IMR-90 (cell line): Measurements from ENCODE around the gene AFF2. TPM values are rescaled to one million over a fixed set of nuclear protein-coding genes. Genes with fewer than 3 reads are reported as not detected.

Source experiments
- ATAC-seq: fragments of 200-7000 bp; cut with Tn5 transposase; 2 replicates; pipeline ENCODE4 v1.9.1; 2020; ENCODE audit warnings: low read depth, mild to moderate bottlenecking, moderate library complexity
- BruUV-seq: library from RNA; stranded (reverse); fragments of 400-500 nt; replicated peaks from 2 replicates; lab custom pipeline; 2021; lab: Mats Ljungman, UMichigan
- CTCF ChIA-PET: fragments of 300-600 bp; formaldehyde crosslinking; extraction: SDS; loops from one replicate; lab custom pipeline; 2021; ENCODE audit warnings: antibody characterized with exemption; lab: Yijun Ruan, JAX
- POLR2A ChIA-PET: fragments of 300-600 bp; sonication (Branson Sonifier 250); formaldehyde crosslinking; loops from one replicate; lab custom pipeline; 2022; ENCODE audit warnings: antibody characterized with exemption; ENCODE audit not compliant: unreplicated experiment; lab: Charles Lee
- DNase-seq: peaks from one replicate; pipeline ENCODE4 v3.0.0; 2013
- H2AFZ ChIP-seq: replicated peaks from 2 replicates; pipeline ENCODE3; 2013; ENCODE audit warnings: low read length, mild to moderate bottlenecking; ENCODE audit not compliant: poor library complexity
- H2AK5ac ChIP-seq: 2 replicates; pipeline ENCODE4 v1.6.1; 2013; ENCODE audit warnings: low read depth, low read length, inconsistent platforms
- H2AK9ac ChIP-seq: replicated peaks from 2 replicates; pipeline ENCODE3; 2013; ENCODE audit warnings: mild to moderate bottlenecking, low read depth, low read length, moderate library complexity; ENCODE audit not compliant: poor library complexity
- H2BK120ac ChIP-seq: 2 replicates; pipeline ENCODE4 v1.6.1; 2013; ENCODE audit warnings: low read depth, low read length, inconsistent platforms
- H2BK15ac ChIP-seq: 3 replicates; pipeline ENCODE4 v1.6.1; 2013; ENCODE audit warnings: low read depth, low read length, inconsistent platforms
- H2BK20ac ChIP-seq: 2 replicates; pipeline ENCODE4 v1.6.1; 2013; ENCODE audit warnings: low read depth, mild to moderate bottlenecking, inconsistent platforms, low read length, moderate library complexity
- H2BK5ac ChIP-seq: 2 replicates; pipeline ENCODE4 v1.6.1; 2013; ENCODE audit warnings: mild to moderate bottlenecking, low read depth, low read length, inconsistent platforms; ENCODE audit not compliant: poor library complexity, severe bottlenecking
- H3K14ac ChIP-seq: replicated peaks from 2 replicates; pipeline ENCODE4 v1.6.1; 2013; ENCODE audit warnings: low read depth, low read length, inconsistent platforms
- H3K18ac ChIP-seq: 2 replicates; pipeline ENCODE4 v1.6.1; 2013; ENCODE audit warnings: low read depth, low read length, control low read depth
- H3K23ac ChIP-seq: 2 replicates; pipeline ENCODE4 v1.6.1; 2013; ENCODE audit warnings: low read depth, low read length, inconsistent platforms
- H3K27ac ChIP-seq: 2 replicates; pipeline ENCODE4 v1.5.1; 2013; ENCODE audit warnings: mild to moderate bottlenecking, control low read depth, low read length; ENCODE audit not compliant: insufficient read depth
- H3K27me3 ChIP-seq: 2 replicates; pipeline ENCODE4 v1.6.1; 2013; ENCODE audit warnings: low read length; ENCODE audit not compliant: control insufficient read depth, insufficient read depth
- H3K36me3 ChIP-seq: 2 replicates; pipeline ENCODE4 v1.6.1; 2013; ENCODE audit warnings: low read length, mixed read lengths; ENCODE audit not compliant: control insufficient read depth, insufficient read depth
- H3K4ac ChIP-seq: 2 replicates; pipeline ENCODE4 v1.6.1; 2013; ENCODE audit warnings: low read depth, low read length, inconsistent platforms
- H3K4me1 ChIP-seq: 2 replicates; pipeline ENCODE4 v1.6.1; 2013; ENCODE audit warnings: low read length, mixed read lengths; ENCODE audit not compliant: control insufficient read depth, insufficient read depth
- H3K4me2 ChIP-seq: 2 replicates; pipeline ENCODE4 v1.6.1; 2013; ENCODE audit warnings: low read depth, mild to moderate bottlenecking, control low read depth, low read length, moderate library complexity
- H3K4me3 ChIP-seq: 2 replicates; pipeline ENCODE4 v1.5.1; 2013; ENCODE audit warnings: low read depth, mild to moderate bottlenecking, control low read depth, low read length, moderate library complexity; ENCODE audit not compliant: insufficient read depth
- H3K56ac ChIP-seq: 2 replicates; pipeline ENCODE4 v1.6.1; 2013; ENCODE audit warnings: low read length, inconsistent platforms; ENCODE audit not compliant: insufficient read depth; ENCODE audit errors: extremely low read depth
- H3K79me1 ChIP-seq, 2 experiments: 2 replicates each; pipeline ENCODE4 v1.6.1; 2013; ENCODE audit warnings: low read length in 2 of 2, inconsistent platforms in 1 of 2, low read depth in 1 of 2
- H3K9ac ChIP-seq: 2 replicates; pipeline ENCODE4 v1.6.1; 2013; ENCODE audit warnings: low read depth, low read length, control low read depth
- H3K9me1 ChIP-seq: 2 replicates; pipeline ENCODE4 v1.6.1; 2013; ENCODE audit warnings: low read length, inconsistent platforms; ENCODE audit not compliant: insufficient read depth
- H3K9me3 ChIP-seq: 2 replicates; pipeline ENCODE4 v1.6.1; 2013; ENCODE audit warnings: low read length; ENCODE audit not compliant: control insufficient read depth, insufficient read depth
- H4K20me1 ChIP-seq: 2 replicates; pipeline ENCODE4 v1.6.1; 2013; ENCODE audit warnings: low read length, inconsistent platforms; ENCODE audit not compliant: insufficient read depth
- H4K5ac ChIP-seq: 2 replicates; pipeline ENCODE4 v1.6.1; 2013; ENCODE audit warnings: mild to moderate bottlenecking, low read depth, low read length, control low read depth
- H4K8ac ChIP-seq, 2 experiments: 2 replicates each; pipeline ENCODE4 v1.6.1; 2013; ENCODE audit warnings: low read depth in 2 of 2, low read length in 2 of 2, control low read depth in 1 of 2, inconsistent platforms in 1 of 2
- H4K91ac ChIP-seq: 2 replicates; pipeline ENCODE4 v1.6.1; 2013; ENCODE audit warnings: low read depth, low read length, inconsistent platforms; ENCODE audit not compliant: insufficient read depth
- CHD1 ChIP-seq: IDR thresholded peaks from 2 replicates; pipeline ENCODE4 v1.6.1; 2012; ENCODE audit warnings: low read depth, low read length, improper control_type of control experiment
- MAFK ChIP-seq: IDR thresholded peaks from 2 replicates; pipeline ENCODE4 v1.6.1; 2012; ENCODE audit warnings: low read depth, low read length, improper control_type of control experiment
- RAD21 ChIP-seq: IDR thresholded peaks from 2 replicates; pipeline ENCODE4 v1.6.1; 2012; ENCODE audit warnings: low read length, improper control_type of control experiment
- dilution Hi-C: fragments of 300-500 bp; cut with HindIII; formaldehyde crosslinking; loops from one replicate; pipeline ENCODE4 v1.14.3; 2018; ENCODE audit warnings: low sequenced_read_pairs; ENCODE audit not compliant: unreplicated experiment
- in situ Hi-C: fragments of 300-500 bp; cut with MboI; formaldehyde crosslinking; loops from 3 replicates; pipeline ENCODE4 v1.14.3; 2019; ENCODE audit warnings: low sequenced_read_pairs, inconsistent platforms, mixed read lengths
- intact Hi-C: fragments of 100-400 bp; cut with micrococcal nuclease; formaldehyde crosslinking; loops from 2 replicates; pipeline ENCODE4 v1.10.0; 2022
- polyA plus RNA-seq, 3 experiments: library from polyadenylated mRNA; depleted of rRNA; stranded (reverse); fragments of >200 nt; gene quantifications; 2 replicates each; pipeline ENCODE4 v1.2.3, GENCODE V29; 2012; ENCODE audit warnings: low replicate concordance in 1 of 3
- total RNA-seq: library from RNA; depleted of rRNA; stranded (reverse); fragments of >200 nt; gene quantifications from 2 replicates; pipeline ENCODE4 v1.2.3, GENCODE V29; 2012

AFF2 gene
- total and polyA plus RNA-seq, 2 of the 4 experiments (the other 2 are of a cell fraction), result 0.15 to 0.72 TPM

- H3K79me1 ChIP-seq, result no peaks in the 10 kb centered on the region
- no peak for TF ChIP-seq CHD1
- TF ChIP-seq MAFK, result no peak
- no peak for TF ChIP-seq RAD21
- no peak overlapping the region for H3K4ac ChIP-seq
- H3K4me3 ChIP-seq, result no peak overlapping the region
- POLR2A ChIA-PET, result no interaction called here
- no TSS peak for BruUV-seq
- H4K91ac ChIP-seq, result no peak overlapping the region
- no peak overlapping the region for H2AFZ ChIP-seq
- H3K56ac ChIP-seq, result no peak overlapping the region
- H2AK9ac ChIP-seq, result no peak overlapping the region
- dilution Hi-C loops, result no loop called here
- H2AK5ac ChIP-seq, result no peak overlapping the region
- H4K20me1 ChIP-seq, result no peaks in the 10 kb centered on the region
- H3K4me1 ChIP-seq, result no peaks in the 10 kb centered on the region
- ATAC-seq, result no peak
- no peak overlapping the region for H3K27ac ChIP-seq
- no peak overlapping the region for H3K14ac ChIP-seq
- H4K8ac ChIP-seq, result no peak overlapping the region
- no peak overlapping the region for H4K5ac ChIP-seq
- H2BK20ac ChIP-seq, result no peak overlapping the region
- H3K36me3 ChIP-seq, result no peaks in the 10 kb centered on the region
- H3K4me2 ChIP-seq, result no peak overlapping the region
- intact Hi-C loops, result no loop called here
- H3K27me3 ChIP-seq, result no peaks in the 10 kb centered on the region
- H2BK15ac ChIP-seq, result no peak overlapping the region
- H2BK120ac ChIP-seq, result no peak overlapping the region
- H3K23ac ChIP-seq, result no peak overlapping the region
- DNase-seq, result no peak
- H3K9ac ChIP-seq, result no peak overlapping the region
- in situ Hi-C loops, result no loop called here
- CTCF ChIA-PET, result no interaction called here
- H2BK5ac ChIP-seq, result no peak overlapping the region
- no peak overlapping the region for H3K18ac ChIP-seq
- no peaks in the 10 kb centered on the region for H3K9me1 ChIP-seq
- no peaks in the 10 kb centered on the region for H3K9me3 ChIP-seq
Observed at GRCh38 chrX:148794350-148794749, 293.9 kb downstream of the AFF2 start.
